ENCODE results near the gene VPS37D.

VPS37D gene

GRCh38 chr7:73681031-73681430 lies 13.4 kb downstream of the VPS37D start:
- DNase-seq, result no peak

GRCh38 chr7:73682745-73683055 lies 15.1 kb downstream of the VPS37D start:
- no peak for DNase-seq

- peak; percentile 78 for DNase-seq
Measured at GRCh38 chr7:73683056-73683787, 15.6 kb downstream of the VPS37D start, which contains the start of the genes BUD23 and DNAJC30. Gene BUD23 (plus strand): TSS chr7:73683597. CDS start chr7:73683626, 29 bp downstream. Gene DNAJC30 (minus strand): TSS chr7:73683453. CDS start chr7:73683423, 30 bp downstream.

GRCh38 chr7:73683788-73684693 lies 16.4 kb downstream of the VPS37D start:
- no peak for DNase-seq

GRCh38 chr7:73685311-73685710 lies 17.7 kb downstream of the VPS37D start:
- DNase-seq, result no peak

- DNase-seq, result no peak
Measured at GRCh38 chr7:73688288-73688687, 20.7 kb downstream of the VPS37D start.

- DNase-seq, result no peak
Measured at GRCh38 chr7:73690646-73691045, 23.0 kb downstream of the VPS37D start.

- no peak for DNase-seq
Measured at GRCh38 chr7:73696372-73696771, 28.7 kb downstream of the VPS37D start.

- no peak for DNase-seq
Measured at GRCh38 chr7:73698410-73698809, 30.8 kb downstream of the VPS37D start.

GRCh38 chr7:73699370-73700068 lies 31.9 kb downstream of the VPS37D start:
- no peak for DNase-seq

GRCh38 chr7:73700069-73700423 lies 32.4 kb downstream of the VPS37D start:
- DNase-seq, result no peak

- DNase-seq, result no peak
Measured at GRCh38 chr7:73700581-73701134, 33.0 kb downstream of the VPS37D start.

GRCh38 chr7:73701357-73701995 lies 33.8 kb downstream of the VPS37D start:
- DNase-seq, result no peak

- no peak for DNase-seq
Measured at GRCh38 chr7:73702226-73702625, 34.6 kb downstream of the VPS37D start.

GRCh38 chr7:73702665-73703064 lies 35.0 kb downstream of the VPS37D start:
- no peak for DNase-seq

GRCh38 chr7:73703225-73703624 lies 35.6 kb downstream of the VPS37D start:
- no peak for DNase-seq

- DNase-seq, result no peak
Measured at GRCh38 chr7:73703757-73704639, 36.4 kb downstream of the VPS37D start.

GRCh38 chr7:73704640-73705550 lies 37.3 kb downstream of the VPS37D start:
- DNase-seq, result no peak

- DNase-seq, result no peak
Measured at GRCh38 chr7:73705551-73705920, 37.9 kb downstream of the VPS37D start.

All from GOT3 (cell line).